MM.1S (cell line): ENCODE measurements around the gene DUOXA1.

Experiments used
- EZH2 ChIP-seq: fragments of 300-600 bp; sonication (generic); optimal IDR thresholded peaks from 2 replicates; pipeline ENCODE3; 2017; ENCODE audit warnings: low read depth, mild to moderate bottlenecking, antibody characterized with exemption, low read length, mixed read lengths
- EZH2phosphoT487 ChIP-seq: fragments of 300-600 bp; sonication (generic); IDR thresholded peaks from 2 replicates; pipeline ENCODE4 v1.6.1; 2018; ENCODE audit warnings: antibody characterized with exemption, low read length
- TF ChIP-seq, protein P1 (sequence below): fragments of 300-600 bp; sonication (generic); IDR thresholded peaks from 2 replicates; pipeline ENCODE4 v1.5.1; 2016; ENCODE audit warnings: antibody characterized with exemption, low read length, mixed read lengths

- TF ChIP-seq EZH2 (no peak), EZH2phosphoT487 (no peak)
- TF ChIP-seq, protein P1, sequence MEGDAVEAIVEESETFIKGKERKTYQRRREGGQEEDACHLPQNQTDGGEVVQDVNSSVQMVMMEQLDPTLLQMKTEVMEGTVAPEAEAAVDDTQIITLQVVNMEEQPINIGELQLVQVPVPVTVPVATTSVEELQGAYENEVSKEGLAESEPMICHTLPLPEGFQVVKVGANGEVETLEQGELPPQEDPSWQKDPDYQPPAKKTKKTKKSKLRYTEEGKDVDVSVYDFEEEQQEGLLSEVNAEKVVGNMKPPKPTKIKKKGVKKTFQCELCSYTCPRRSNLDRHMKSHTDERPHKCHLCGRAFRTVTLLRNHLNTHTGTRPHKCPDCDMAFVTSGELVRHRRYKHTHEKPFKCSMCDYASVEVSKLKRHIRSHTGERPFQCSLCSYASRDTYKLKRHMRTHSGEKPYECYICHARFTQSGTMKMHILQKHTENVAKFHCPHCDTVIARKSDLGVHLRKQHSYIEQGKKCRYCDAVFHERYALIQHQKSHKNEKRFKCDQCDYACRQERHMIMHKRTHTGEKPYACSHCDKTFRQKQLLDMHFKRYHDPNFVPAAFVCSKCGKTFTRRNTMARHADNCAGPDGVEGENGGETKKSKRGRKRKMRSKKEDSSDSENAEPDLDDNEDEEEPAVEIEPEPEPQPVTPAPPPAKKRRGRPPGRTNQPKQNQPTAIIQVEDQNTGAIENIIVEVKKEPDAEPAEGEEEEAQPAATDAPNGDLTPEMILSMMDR, result no peak
These were observed 9.4 kb upstream of the DUOXA1 start for GRCh38 chr15:45138814-45139765.
